ENCODE results near the gene MPP7. TPM values are rescaled to one million over a fixed set of nuclear protein-coding genes. Genes with fewer than 3 reads are reported as not detected.

The MPP7 gene
- polyA plus RNA-seq, 1 donor from 2014 or later: 6.1 TPM

- Histone ChIP-seq H3K9ac (ENCODE audit: low read length) (no peak overlapping the region), H3K27me3 (ENCODE audit: insufficient read depth, low read depth, low read length) (no peaks in the 10 kb centered on the region), H3K4me3 (ENCODE audit: low read length) (no peak overlapping the region), H3F3A (ENCODE audit: insufficient read depth, low read length, poor library complexity, severe bottlenecking) (no peaks in the 10 kb centered on the region), H3K4me2 (ENCODE audit: low read length) (no peak overlapping the region), H4K20me1 (ENCODE audit: insufficient read depth) (no peaks in the 10 kb centered on the region), H3K9me3 (ENCODE audit: low read length) (no peaks in the 10 kb centered on the region), H3K79me2 (replicated peaks; ENCODE audit: insufficient read depth, low read length) (no peaks in the 10 kb centered on the region), H3K36me3 (ENCODE audit: insufficient read depth, low read length) (no peaks in the 10 kb centered on the region), H2AFZ (ENCODE audit: low read depth, low read length) (no peak overlapping the region), H3K27ac (ENCODE audit: low read length) (no peak overlapping the region), H3K9me2 (ENCODE audit: insufficient read depth, low read length) (no peaks in the 10 kb centered on the region)
- TF ChIP-seq RAD21 (conservative IDR thresholded peaks at IDR 0.05): no peak
These were observed 23.0 kb downstream of the MPP7 start for GRCh38 chr10:28279878-28280277.

GRCh38 chr10:28278842-28279241 is 24.0 kb downstream of the MPP7 start:
- Histone ChIP-seq H3K9ac (ENCODE audit: low read length) (no peak overlapping the region), H4K20me1 (ENCODE audit: insufficient read depth) (no peaks in the 10 kb centered on the region), H2AFZ (ENCODE audit: low read depth, low read length) (no peak overlapping the region), H3K27me3 (ENCODE audit: insufficient read depth, low read depth, low read length) (no peaks in the 10 kb centered on the region), H3K9me2 (ENCODE audit: insufficient read depth, low read length) (no peaks in the 10 kb centered on the region), H3K27ac (ENCODE audit: low read length) (no peak overlapping the region), H3K36me3 (ENCODE audit: insufficient read depth, low read length) (no peaks in the 10 kb centered on the region), H3K9me3 (ENCODE audit: low read length) (no peaks in the 10 kb centered on the region), H3K79me2 (replicated peaks; ENCODE audit: insufficient read depth, low read length) (no peaks in the 10 kb centered on the region), H3K4me3 (ENCODE audit: low read length) (no peak overlapping the region), H3K4me2 (ENCODE audit: low read length) (no peak overlapping the region), H3F3A (ENCODE audit: insufficient read depth, low read length, poor library complexity, severe bottlenecking) (no peaks in the 10 kb centered on the region)
- no peak for TF ChIP-seq REST (IDR thresholded peaks at IDR 0.05; ENCODE audit: borderline replicate concordance)
- TF ChIP-seq TAF1 (IDR thresholded peaks at IDR 0.05; ENCODE audit: low read depth): no peak
- no peak for TF ChIP-seq EP300 (conservative IDR thresholded peaks at IDR 0.05; ENCODE audit: poor library complexity, severe bottlenecking)
- TF ChIP-seq SMC3 (conservative IDR thresholded peaks at IDR 0.05; ENCODE audit: poor library complexity): no peak
- no peak for TF ChIP-seq MXI1 (conservative IDR thresholded peaks at IDR 0.05; ENCODE audit: poor library complexity, severe bottlenecking)
- no peak for TF ChIP-seq RAD21 (conservative IDR thresholded peaks at IDR 0.05)
- TF ChIP-seq POLR2AphosphoS5 (IDR thresholded peaks at IDR 0.05): no peak
- no peak for TF ChIP-seq EZH2 (IDR thresholded peaks at IDR 0.05; ENCODE audit: borderline replicate concordance, insufficient read depth, low read length, poor library complexity, severe bottlenecking)
- TF ChIP-seq CTCF (IDR thresholded peaks at IDR 0.05; ENCODE audit: poor library complexity, severe bottlenecking): no peak

GRCh38 chr10:28276384-28276783 is 26.5 kb downstream of the MPP7 start:
- Histone ChIP-seq H3K27ac (ENCODE audit: low read length) (no peak overlapping the region), H3K9me2 (ENCODE audit: insufficient read depth, low read length) (no peaks in the 10 kb centered on the region), H3K4me3 (ENCODE audit: low read length) (no peak overlapping the region), H3K9ac (ENCODE audit: low read length) (no peak overlapping the region), H4K20me1 (ENCODE audit: insufficient read depth) (no peaks in the 10 kb centered on the region), H3K36me3 (ENCODE audit: insufficient read depth, low read length) (no peaks in the 10 kb centered on the region), H3F3A (ENCODE audit: insufficient read depth, low read length, poor library complexity, severe bottlenecking) (no peaks in the 10 kb centered on the region), H3K4me2 (ENCODE audit: low read length) (no peak overlapping the region), H3K9me3 (ENCODE audit: low read length) (no peaks in the 10 kb centered on the region), H3K27me3 (ENCODE audit: insufficient read depth, low read depth, low read length) (no peaks in the 10 kb centered on the region), H3K79me2 (replicated peaks; ENCODE audit: insufficient read depth, low read length) (no peaks in the 10 kb centered on the region), H2AFZ (ENCODE audit: low read depth, low read length) (no peak overlapping the region)
- no peak for TF ChIP-seq TAF1 (IDR thresholded peaks at IDR 0.05; ENCODE audit: low read depth)
- TF ChIP-seq RAD21 (conservative IDR thresholded peaks at IDR 0.05): no peak
- no peak for TF ChIP-seq CTCF (IDR thresholded peaks at IDR 0.05; ENCODE audit: poor library complexity, severe bottlenecking)
- TF ChIP-seq MXI1 (conservative IDR thresholded peaks at IDR 0.05; ENCODE audit: poor library complexity, severe bottlenecking): no peak
- TF ChIP-seq REST (IDR thresholded peaks at IDR 0.05; ENCODE audit: borderline replicate concordance): no peak
- TF ChIP-seq EZH2 (IDR thresholded peaks at IDR 0.05; ENCODE audit: borderline replicate concordance, insufficient read depth, low read length, poor library complexity, severe bottlenecking): no peak
- TF ChIP-seq POLR2AphosphoS5 (IDR thresholded peaks at IDR 0.05): no peak
- no peak for TF ChIP-seq EP300 (conservative IDR thresholded peaks at IDR 0.05; ENCODE audit: poor library complexity, severe bottlenecking)
